Liver (tissue), 9 donors: ENCODE results near the gene CCDC102B. TPM values are rescaled to one million over a fixed set of nuclear protein-coding genes. Genes with fewer than 3 reads are reported as not detected.

ENCODE experiments used
- DNase-seq: peaks from one replicate; pipeline ENCODE4 v3.0.0-alpha.2; 2017; ENCODE audit warnings: low spot score
- H3K27ac ChIP-seq, 2 donors: one replicate each; pipeline ENCODE4 v1.7.0; 2013; ENCODE audit warnings: inconsistent platforms in 2 of 2, low read length in 2 of 2, control low read depth in 1 of 2, low read depth in 1 of 2, mild to moderate bottlenecking in 1 of 2
- H3K27me3 ChIP-seq, 4 donors: one replicate each; pipeline versions ENCODE4 v1.6.1 to v1.7.0; 2013; ENCODE audit warnings: low read length in 3 of 4, inconsistent platforms in 1 of 4, mild to moderate bottlenecking in 1 of 4, moderate library complexity in 1 of 4; ENCODE audit not compliant: control insufficient read depth in 4 of 4, insufficient read depth in 4 of 4
- H3K36me3 ChIP-seq, 4 donors: one replicate each; pipeline versions ENCODE4 v1.6.1 to v1.7.0; 2013; ENCODE audit warnings: low read length in 3 of 4, mild to moderate bottlenecking in 3 of 4, low read depth in 1 of 4, moderate library complexity in 1 of 4; ENCODE audit not compliant: control insufficient read depth in 4 of 4, insufficient read depth in 3 of 4
- H3K4me1 ChIP-seq, 4 donors: one replicate each; pipeline versions ENCODE4 v1.6.1 to v1.7.0; 2013; ENCODE audit warnings: low read length in 3 of 4, mild to moderate bottlenecking in 3 of 4, moderate library complexity in 1 of 4; ENCODE audit not compliant: control insufficient read depth in 4 of 4, insufficient read depth in 4 of 4
- H3K4me3 ChIP-seq, 3 donors: one replicate each; pipeline versions ENCODE4 v1.6.1 to v1.7.0; 2013; ENCODE audit warnings: low read length in 3 of 3, control low read depth in 1 of 3, low read depth in 1 of 3, mild to moderate bottlenecking in 1 of 3
- H3K9ac ChIP-seq, 2 donors: one replicate each; pipeline ENCODE4 v1.7.0; 2013; ENCODE audit warnings: low read length in 2 of 2, mild to moderate bottlenecking in 2 of 2, moderate library complexity in 2 of 2, control low read depth in 1 of 2, low read depth in 1 of 2
- H3K9me3 ChIP-seq, 4 donors: one replicate each; pipeline versions ENCODE4 v1.6.1 to v1.7.0; 2013; ENCODE audit warnings: low read length in 3 of 4; ENCODE audit not compliant: control insufficient read depth in 4 of 4
- ATF3 ChIP-seq: IDR thresholded peaks from 2 replicates; pipeline ENCODE4 v1.6.1; 2016; ENCODE audit warnings: antibody characterized with exemption
- EGR1 ChIP-seq, 2 donors: IDR thresholded peaks; 2 replicates each; pipeline ENCODE4 v1.6.1; 2016 to 2018; ENCODE audit warnings: antibody characterized with exemption in 2 of 2, low read depth in 2 of 2
- FOXA1 ChIP-seq: IDR thresholded peaks from 2 replicates; pipeline ENCODE4 v1.6.1; 2016; ENCODE audit warnings: antibody characterized with exemption
- FOXA2 ChIP-seq: IDR thresholded peaks from 2 replicates; pipeline ENCODE4 v1.6.1; 2016; ENCODE audit warnings: antibody characterized with exemption
- GABPA ChIP-seq, 2 donors: IDR thresholded peaks in 1 of 2; conservative IDR thresholded peaks in 1 of 2; 2 replicates each; pipeline ENCODE4 v1.6.1; 2016; ENCODE audit warnings: antibody characterized with exemption in 2 of 2, mild to moderate bottlenecking in 1 of 2, moderate library complexity in 1 of 2
- HNF4A ChIP-seq, 2 donors: conservative IDR thresholded peaks; 2 replicates each; pipeline ENCODE4 v1.6.1; 2016; ENCODE audit warnings: antibody characterized with exemption in 2 of 2, mild to moderate bottlenecking in 2 of 2
- HNF4G ChIP-seq: IDR thresholded peaks from 2 replicates; pipeline ENCODE4 v1.6.1; 2016; ENCODE audit warnings: antibody characterized with exemption
- JUND ChIP-seq, 2 donors: IDR thresholded peaks; 2 replicates each; pipeline ENCODE4 v1.6.1; 2016; ENCODE audit warnings: antibody characterized with exemption in 2 of 2
- NR2F2 ChIP-seq: IDR thresholded peaks from 2 replicates; pipeline ENCODE4 v1.6.1; 2016; ENCODE audit warnings: antibody characterized with exemption
- RAD21 ChIP-seq, 2 donors: IDR thresholded peaks; 2 replicates each; pipeline ENCODE4 v1.6.1; 2016; ENCODE audit warnings: antibody characterized with exemption in 2 of 2, mild to moderate bottlenecking in 2 of 2
- REST ChIP-seq: IDR thresholded peaks from 2 replicates; pipeline ENCODE4 v1.6.1; 2016; ENCODE audit warnings: antibody characterized with exemption, mild to moderate bottlenecking
- RXRA ChIP-seq, 2 donors: IDR thresholded peaks; 2 replicates each; pipeline ENCODE4 v1.6.1; 2017 to 2018; ENCODE audit warnings: antibody characterized with exemption in 2 of 2, mild to moderate bottlenecking in 1 of 2
- TAF1 ChIP-seq: conservative IDR thresholded peaks from 2 replicates; pipeline ENCODE4 v1.6.1; 2016; ENCODE audit warnings: antibody characterized with exemption, mild to moderate bottlenecking
- YY1 ChIP-seq: IDR thresholded peaks from 2 replicates; pipeline ENCODE4 v1.6.1; 2016; ENCODE audit warnings: antibody characterized with exemption, mild to moderate bottlenecking
- ZBTB33 ChIP-seq: IDR thresholded peaks from 2 replicates; pipeline ENCODE4 v1.6.1; 2016; ENCODE audit warnings: antibody characterized with exemption
- WGBS: extraction: QIAGEN DNeasy Blood & Tissue Kit; methylation state at CpG from one replicate; pipeline ENCODE4 v1.1.7; 2013; 5-methylcytosine and 5-hydroxymethylcytosine counted together
- polyA plus RNA-seq, 2 donors: library from polyadenylated mRNA; stranded (reverse) in 1 of 2; unstranded in 1 of 2; fragments of 200-250 nt in 1 of 2; fragments of >200 nt in 1 of 2; fragmentation: Nextera tagmentation in 1 of 2; extraction: Ambion mirVana in 1 of 2; gene quantifications; one replicate each; pipeline versions ENCODE4 v1.2.1 to v1.2.3, GENCODE V29; 2013 to 2015
- total RNA-seq, 2 donors: library from RNA; depleted of rRNA; stranded (reverse); fragments of >200 nt; gene quantifications; one replicate each; pipeline ENCODE4 v1.2.3, GENCODE V29; 2014
- donor health status: healthy.
- donor health status: healthy.
- donor health status: healthy.
- donor health status: healthy.
- donor health status: healthy.

CCDC102B gene
- total and polyA plus RNA-seq, 4 donors = 0.54 to 4.5 (median 1.4) TPM

GRCh38 chr18:68796936-68797690, 767 bp upstream of the CCDC102B start:
- Histone ChIP-seq H3K27me3 (no peaks in the 10 kb centered on the region), H3K9me3 (no peaks in the 10 kb centered on the region), H3K9ac (no peak overlapping the region), H3K4me3 (no peak overlapping the region), H3K27ac (no peak overlapping the region), H3K4me1 (no peaks in the 10 kb centered on the region), H3K36me3 (no peaks in the 10 kb centered on the region)
- no peak for DNase-seq
- 74% methylated on average over 7 of the region's 7 CpGs for WGBS
- TF ChIP-seq GABPA (IDR thresholded peaks at IDR 0.05 in 1 of 2, conservative IDR thresholded peaks at IDR 0.05 in 1 of 2) (no peak), FOXA1 (no peak), ATF3 (no peak), HNF4G (no peak), RAD21 (IDR thresholded peaks at IDR 0.05) (no peak), EGR1 (IDR thresholded peaks at IDR 0.05; ENCODE audit: low read depth in 2 of 2) (no peak), HNF4A (conservative IDR thresholded peaks at IDR 0.05) (no peak)

GRCh38 chr18:68800075-68800474, 2.2 kb downstream of the CCDC102B start:
- no peaks in the 10 kb centered on the region for H3K9me3 ChIP-seq
- H3K27me3 ChIP-seq = no peaks in the 10 kb centered on the region
- no peak overlapping the region for H3K4me3 ChIP-seq
- H3K4me1 ChIP-seq = no peaks in the 10 kb centered on the region
- no peak for DNase-seq
- TF ChIP-seq REST (no peak), NR2F2 (no peak), RXRA (IDR thresholded peaks at IDR 0.05) (no peak), TAF1 (no peak), RAD21 (IDR thresholded peaks at IDR 0.05) (no peak), ATF3 (no peak), GABPA (IDR thresholded peaks at IDR 0.05 in 1 of 2, conservative IDR thresholded peaks at IDR 0.05 in 1 of 2) (no peak), YY1 (no peak), ZBTB33 (no peak), HNF4A (conservative IDR thresholded peaks at IDR 0.05) (no peak), JUND (IDR thresholded peaks at IDR 0.05) (no peak), FOXA2 (no peak), HNF4G (no peak)
- H3K36me3 ChIP-seq = no peaks in the 10 kb centered on the region
- H3K9ac ChIP-seq = no peak overlapping the region
- WGBS = 58% methylated on average over 7 of the region's 7 CpGs
- H3K27ac ChIP-seq = no peak overlapping the region
